PC-3 (cell line): ENCODE results near the gene SNED1. TPM values are rescaled to one million over a fixed set of nuclear protein-coding genes. Genes with fewer than 3 reads are reported as not detected.

Experiments used
- ATAC-seq: fragments of 200-7000 bp; cut with Tn5 transposase; 2 replicates; pipeline ENCODE4 v1.9.1; 2020; ENCODE audit warnings: mild to moderate bottlenecking, moderate library complexity
- BruUV-seq: library from RNA; stranded (reverse); fragments of 400-500 nt; replicated peaks from 2 replicates; lab custom pipeline; 2021; lab: Mats Ljungman, UMichigan
- CTCF ChIA-PET: fragments of 300-600 bp; sonication (Branson Sonifier 250); formaldehyde crosslinking; loops from one replicate; lab custom pipeline; 2022; ENCODE audit warnings: antibody characterized with exemption; lab: Charles Lee
- POLR2A ChIA-PET: fragments of 300-600 bp; sonication (Branson Sonifier 250); formaldehyde crosslinking; loops from one replicate; lab custom pipeline; 2022; ENCODE audit warnings: antibody characterized with exemption; ENCODE audit not compliant: unreplicated experiment; lab: Charles Lee
- DNase-seq: peaks from one replicate; pipeline ENCODE4 v3.0.0-alpha.2; 2015
- H2AFZ ChIP-seq: fragments of 300-600 bp; sonication (generic); 2 replicates; pipeline ENCODE4 v1.6.0; 2016; ENCODE audit warnings: antibody characterized with exemption, low read length
- H3F3A ChIP-seq: fragments of 300-600 bp; sonication (generic); one replicate; pipeline ENCODE4 v1.6.0; 2017; ENCODE audit warnings: antibody characterized with exemption, low read length, control low read depth, mild to moderate bottlenecking; ENCODE audit not compliant: unreplicated experiment
- H3K27ac ChIP-seq: fragments of 300-600 bp; sonication (generic); 2 replicates; pipeline ENCODE4 v1.5.1; 2016; ENCODE audit warnings: mild to moderate bottlenecking, low read length
- H3K27me3 ChIP-seq: fragments of 300-600 bp; sonication (generic); 2 replicates; pipeline ENCODE4 v1.6.1; 2016; ENCODE audit warnings: low read length, mixed read lengths
- H3K36me3 ChIP-seq: fragments of 300-600 bp; sonication (generic); 2 replicates; pipeline ENCODE4 v1.6.1; 2016; ENCODE audit warnings: low read depth, mixed run types, low read length, mixed read lengths
- H3K4me1 ChIP-seq: fragments of 300-600 bp; sonication (generic); 2 replicates; pipeline ENCODE4 v1.5.1; 2016; ENCODE audit warnings: low read length; ENCODE audit not compliant: insufficient read depth
- H3K4me2 ChIP-seq: fragments of 300-600 bp; sonication (generic); 2 replicates; pipeline ENCODE4 v1.6.0; 2016; ENCODE audit warnings: low read length
- H3K4me3 ChIP-seq: fragments of 300-600 bp; sonication (generic); 2 replicates; pipeline ENCODE4 v1.5.1; 2016; ENCODE audit warnings: mild to moderate bottlenecking, low read length, mixed read lengths
- H3K79me2 ChIP-seq: fragments of 300-600 bp; sonication (generic); 2 replicates; pipeline ENCODE4 v1.6.1; 2017; ENCODE audit warnings: low read length, mixed read lengths
- H3K9ac ChIP-seq: fragments of 300-600 bp; sonication (generic); 2 replicates; pipeline ENCODE4 v1.6.0; 2016; ENCODE audit warnings: mild to moderate bottlenecking, low read length
- H3K9me2 ChIP-seq: fragments of 300-600 bp; sonication (generic); replicated peaks from 2 replicates; pipeline ENCODE4 v1.6.1; 2016; ENCODE audit warnings: mixed run types, low read length, mixed read lengths
- H3K9me3 ChIP-seq: fragments of 300-600 bp; sonication (generic); 2 replicates; pipeline ENCODE4 v1.6.1; 2016; ENCODE audit warnings: low read length, mixed read lengths
- H4K20me1 ChIP-seq: fragments of 300-600 bp; sonication (generic); 2 replicates; pipeline ENCODE4 v1.6.1; 2016; ENCODE audit warnings: low read length, mixed read lengths
- EZH2 ChIP-seq: fragments of 300-600 bp; sonication (generic); IDR thresholded peaks from one replicate; pipeline ENCODE4 v1.6.1; 2017; ENCODE audit warnings: antibody characterized with exemption, mild to moderate bottlenecking, low read length; ENCODE audit not compliant: unreplicated experiment
- EZH2phosphoT487 ChIP-seq: fragments of 300-600 bp; sonication (generic); IDR thresholded peaks from 2 replicates; pipeline ENCODE4 v1.6.1; 2018; ENCODE audit warnings: mild to moderate bottlenecking, antibody characterized with exemption, low read length, borderline replicate concordance
- intact Hi-C: fragments of 100-400 bp; cut with micrococcal nuclease; formaldehyde crosslinking; loops from 2 replicates; pipeline ENCODE4 v1.9.0; 2023
- total RNA-seq: library from RNA; depleted of rRNA; stranded (reverse); fragments of >200 nt; gene quantifications from 2 replicates; pipeline ENCODE4 v1.2.3, GENCODE V29; 2014
- TF ChIP-seq, protein P1 (sequence below): fragments of 300-600 bp; sonication (generic); conservative IDR thresholded peaks from 2 replicates; pipeline ENCODE4 v1.5.1; 2017; ENCODE audit warnings: antibody characterized with exemption, low read depth, mild to moderate bottlenecking, low read length

SNED1 gene
- total RNA-seq, 1 experiment from 2014 or later: 0.66 TPM

GRCh38 chr2:241009191-241009590 is 10.8 kb downstream of the SNED1 start:
- DNase-seq: no peak
- Histone ChIP-seq H4K20me1 (no peaks in the 10 kb centered on the region), H3F3A (no peaks in the 10 kb centered on the region), H3K4me2 (peak overlapping the region; percentile 75; the same call in 1 of the 2 replicates), H3K27ac (no peak overlapping the region), H3K9me2 (no peaks in the 10 kb centered on the region), H2AFZ (no peak overlapping the region; the same call in 1 of the 2 replicates), H3K79me2 (no peaks in the 10 kb centered on the region), H3K27me3 (no peaks in the 10 kb centered on the region), H3K4me3 (no peak overlapping the region), H3K9ac (no peak overlapping the region), H3K4me1 (peaks cover 9% of the 10 kb centered on the region), H3K36me3 (no peaks in the 10 kb centered on the region; the same call in 1 of the 2 replicates), H3K9me3 (peaks cover 11% of the 10 kb centered on the region)
- TF ChIP-seq, protein P1, sequence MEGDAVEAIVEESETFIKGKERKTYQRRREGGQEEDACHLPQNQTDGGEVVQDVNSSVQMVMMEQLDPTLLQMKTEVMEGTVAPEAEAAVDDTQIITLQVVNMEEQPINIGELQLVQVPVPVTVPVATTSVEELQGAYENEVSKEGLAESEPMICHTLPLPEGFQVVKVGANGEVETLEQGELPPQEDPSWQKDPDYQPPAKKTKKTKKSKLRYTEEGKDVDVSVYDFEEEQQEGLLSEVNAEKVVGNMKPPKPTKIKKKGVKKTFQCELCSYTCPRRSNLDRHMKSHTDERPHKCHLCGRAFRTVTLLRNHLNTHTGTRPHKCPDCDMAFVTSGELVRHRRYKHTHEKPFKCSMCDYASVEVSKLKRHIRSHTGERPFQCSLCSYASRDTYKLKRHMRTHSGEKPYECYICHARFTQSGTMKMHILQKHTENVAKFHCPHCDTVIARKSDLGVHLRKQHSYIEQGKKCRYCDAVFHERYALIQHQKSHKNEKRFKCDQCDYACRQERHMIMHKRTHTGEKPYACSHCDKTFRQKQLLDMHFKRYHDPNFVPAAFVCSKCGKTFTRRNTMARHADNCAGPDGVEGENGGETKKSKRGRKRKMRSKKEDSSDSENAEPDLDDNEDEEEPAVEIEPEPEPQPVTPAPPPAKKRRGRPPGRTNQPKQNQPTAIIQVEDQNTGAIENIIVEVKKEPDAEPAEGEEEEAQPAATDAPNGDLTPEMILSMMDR: no peak
- TF ChIP-seq EZH2 (no peak), EZH2phosphoT487 (no peak)
- BruUV-seq: no TSS peak
- intact Hi-C loops: no loop called here
- ChIA-PET POLR2A (no interaction called here), CTCF (no interaction called here)
- ATAC-seq: no peak

DNA sequence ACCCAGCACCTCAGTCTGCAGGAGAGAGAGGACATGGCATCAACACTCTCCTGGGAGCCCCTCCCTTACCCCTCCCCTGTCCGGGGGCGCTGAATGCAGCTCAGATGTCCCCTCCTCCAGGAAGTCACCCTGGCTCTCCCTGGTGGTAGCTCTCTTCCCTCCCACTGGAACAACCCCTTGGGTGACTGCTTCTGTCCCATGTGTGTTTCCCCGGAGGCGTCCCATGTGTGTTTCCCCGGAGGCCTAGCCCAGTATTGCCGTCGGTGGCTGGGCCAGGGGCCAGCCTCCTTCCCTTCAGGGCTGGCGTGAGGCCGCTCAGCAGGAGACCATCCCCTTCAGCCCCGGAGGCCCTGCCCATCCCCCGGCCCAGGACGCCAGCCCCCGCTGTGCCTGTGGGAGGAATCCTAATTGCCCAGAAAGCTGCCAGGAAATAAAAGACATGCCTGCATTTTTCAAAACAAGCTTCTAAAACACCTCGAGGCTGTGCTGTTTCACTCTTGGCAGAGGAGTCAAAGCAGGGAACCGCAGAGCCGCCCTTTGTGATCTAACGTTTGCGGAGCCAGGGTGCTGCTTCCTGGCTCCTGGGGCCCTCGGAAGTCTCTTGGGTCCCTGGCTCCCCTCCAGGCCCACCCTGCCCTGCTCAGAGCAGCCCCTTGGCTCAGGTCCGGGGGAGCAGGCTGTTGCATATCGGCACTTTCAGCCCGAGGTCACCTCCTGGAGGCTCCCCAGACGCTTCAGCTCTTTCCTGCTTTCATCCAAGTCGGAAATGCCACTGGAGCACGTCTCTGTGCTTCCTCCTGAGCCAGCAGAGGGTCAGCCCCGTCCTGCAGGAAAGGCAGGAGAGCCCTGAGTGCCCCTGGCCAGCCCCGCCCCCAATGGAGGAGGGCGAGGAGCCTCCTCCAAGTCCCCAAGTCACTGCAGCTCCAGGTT is 11.4 kb downstream of the SNED1 start:
- intact Hi-C loops: no loop called here
- peak overlapping the region; percentile 7 for H3K27ac ChIP-seq
- no peaks in the 10 kb centered on the region for H4K20me1 ChIP-seq
- no peaks in the 10 kb centered on the region for H3K9me2 ChIP-seq
- H3K4me1 ChIP-seq: peaks cover 9% of the 10 kb centered on the region
- peak overlapping the region; percentile 61 for H2AFZ ChIP-seq
- peak overlapping the region; percentile 52 for H3K4me3 ChIP-seq
- no TSS peak for BruUV-seq
- H3K27me3 ChIP-seq: no peaks in the 10 kb centered on the region
- H3K9me3 ChIP-seq: peaks cover 10% of the 10 kb centered on the region; the same call in 1 of the 2 replicates
- H3K9ac ChIP-seq: 0 out of 2 replicates have a peak overlapping the region, but pooled peaks have one; percentile 0
- ChIA-PET CTCF (no interaction called here), POLR2A (no interaction called here)
- H3K79me2 ChIP-seq: no peaks in the 10 kb centered on the region
- DNase-seq: peak; percentile 48
- no peaks in the 10 kb centered on the region for H3K36me3 ChIP-seq
- TF ChIP-seq, protein P1: no peak
- no peak for TF ChIP-seq EZH2
- TF ChIP-seq EZH2phosphoT487: no peak
- H3K4me2 ChIP-seq: peak overlapping the region; percentile 75
- peak; percentile 78 for ATAC-seq
- H3F3A ChIP-seq: no peaks in the 10 kb centered on the region
